CD8-positive, alpha-beta memory T cell (primary cell): ENCODE data around the gene TMEM170B. TPM values are rescaled to one million over a fixed set of nuclear protein-coding genes. Genes with fewer than 3 reads are reported as not detected.

Experiments used
- CTCF ChIA-PET: fragments of 350-600 bp; sonication (Branson Sonifier 250); formaldehyde crosslinking; loops from one replicate; lab custom pipeline; 2021; ENCODE audit warnings: antibody characterized with exemption; lab: Charles Lee
- POLR2A ChIA-PET: fragments of 350-600 bp; sonication (Branson Sonifier 250); formaldehyde crosslinking; loops from one replicate; lab custom pipeline; 2021; ENCODE audit warnings: antibody characterized with exemption; lab: Charles Lee
- DNase-seq, 5 donors: peaks; one replicate each; pipeline versions ENCODE4 v3.0.0 to v3.0.0-alpha.2; 2020 to 2022; ENCODE audit warnings: mixed read lengths in 1 of 5
- H3K27ac ChIP-seq: one replicate; pipeline ENCODE4 v1.7.0; 2013; ENCODE audit warnings: low read depth, mild to moderate bottlenecking, low read length, moderate library complexity
- H3K27me3 ChIP-seq: 2 replicates; pipeline ENCODE4 v1.7.0; 2013; ENCODE audit warnings: low read length, mild to moderate bottlenecking; ENCODE audit not compliant: insufficient read depth, poor library complexity, severe bottlenecking
- H3K36me3 ChIP-seq: 2 replicates; pipeline ENCODE4 v1.7.0; 2013; ENCODE audit warnings: mild to moderate bottlenecking, low read length, moderate library complexity; ENCODE audit not compliant: insufficient read depth
- H3K4me1 ChIP-seq: 2 replicates; pipeline ENCODE4 v1.7.0; 2013; ENCODE audit warnings: mild to moderate bottlenecking, low read length, moderate library complexity; ENCODE audit not compliant: insufficient read depth
- H3K4me3 ChIP-seq: 2 replicates; pipeline ENCODE4 v1.7.0; 2013; ENCODE audit warnings: mild to moderate bottlenecking, low read length
- H3K9me3 ChIP-seq: 2 replicates; pipeline ENCODE4 v1.7.0; 2013; ENCODE audit warnings: mild to moderate bottlenecking, low read length
- H3K27ac Mint-ChIP-seq, 8 donors: one replicate each; pipeline ENCODE4 v1.8.0; 2020 to 2021; ENCODE audit warnings: mixed read lengths in 8 of 8, mild to moderate bottlenecking in 6 of 8, inconsistent platforms in 3 of 8, moderate library complexity in 3 of 8
- H3K27me3 Mint-ChIP-seq, 2 donors: one replicate each; pipeline ENCODE4 v1.8.0; 2020 to 2021; ENCODE audit warnings: mixed read lengths in 2 of 2, mild to moderate bottlenecking in 1 of 2, moderate library complexity in 1 of 2
- H3K36me3 Mint-ChIP-seq, 3 donors: one replicate each; pipeline ENCODE4 v1.8.0; 2020 to 2021; ENCODE audit warnings: mixed read lengths in 3 of 3, inconsistent platforms in 1 of 3, mild to moderate bottlenecking in 1 of 3
- H3K4me1 Mint-ChIP-seq, 3 donors: one replicate each; pipeline ENCODE4 v1.8.0; 2020 to 2021; ENCODE audit warnings: mixed read lengths in 3 of 3, inconsistent platforms in 1 of 3, mild to moderate bottlenecking in 1 of 3
- H3K4me3 Mint-ChIP-seq, 7 donors: one replicate each; pipeline ENCODE4 v1.8.0; 2020 to 2021; ENCODE audit warnings: mixed read lengths in 7 of 7, mild to moderate bottlenecking in 6 of 7, moderate library complexity in 4 of 7, inconsistent platforms in 2 of 7
- H3K9me3 Mint-ChIP-seq, 5 donors: one replicate each; pipeline ENCODE4 v1.8.0; 2020 to 2022; ENCODE audit warnings: mixed read lengths in 5 of 5, mild to moderate bottlenecking in 3 of 5, moderate library complexity in 2 of 5, inconsistent platforms in 1 of 5
- polyA plus RNA-seq: library from polyadenylated mRNA; unstranded; fragments of 300-500 nt; fragmentation: Illumina TruSeq; gene quantifications from one replicate; pipeline ENCODE4 v1.2.3, GENCODE V29; 2021
- total RNA-seq, 2 experiments: library from RNA; stranded (reverse); gene quantifications; one replicate each; pipeline ENCODE4 v1.2.3, GENCODE V29; 2021

TMEM170B gene
- total and polyA plus RNA-seq, 3 experiments from 2014 or later, result 0.30 to 2.7 (median 2.6) TPM

- Mint-ChIP-seq H3K4me3 (no peak overlapping the region), H3K27me3 (peaks cover 15 to 61% of the 10 kb centered on the region in 2 donors), H3K36me3 (peaks cover 0 to 3% (median 0%) of the 10 kb centered on the region in 3 donors), H3K9me3 (peaks cover 0 to 12% (median 4%) of the 10 kb centered on the region in 5 donors), H3K27ac (no peak overlapping the region), H3K4me1 (peaks cover 0 to 2% (median 0%) of the 10 kb centered on the region in 3 donors)
- Histone ChIP-seq H3K9me3 (no peaks in the 10 kb centered on the region), H3K4me1 (no peaks in the 10 kb centered on the region), H3K36me3 (no peaks in the 10 kb centered on the region), H3K4me3 (no peak overlapping the region), H3K27ac (no peak overlapping the region), H3K27me3 (no peaks in the 10 kb centered on the region)
- no peak for DNase-seq
- ChIA-PET POLR2A (no interaction called here), CTCF (no interaction called here)
Observed at GRCh38 chr6:11515763-11516162, 21.8 kb upstream of the TMEM170B start.

- no peaks in the 10 kb centered on the region for H3K4me1 ChIP-seq
- POLR2A ChIA-PET, result no interaction called here
- no peak for DNase-seq
Observed at GRCh38 chr6:11522812-11523605, 14.5 kb upstream of the TMEM170B start.

GRCh38 chr6:11525468-11526155 lies 11.9 kb upstream of the TMEM170B start:
- peaks cover 0 to 4% (median 0%) of the 10 kb centered on the region in 3 donors for H3K4me1 Mint-ChIP-seq
- Histone ChIP-seq H3K36me3 (no peaks in the 10 kb centered on the region), H3K27ac (no peak overlapping the region), H3K9me3 (no peaks in the 10 kb centered on the region), H3K4me3 (no peak overlapping the region), H3K27me3 (no peaks in the 10 kb centered on the region), H3K4me1 (no peaks in the 10 kb centered on the region)
- H3K4me3 Mint-ChIP-seq, result no peak overlapping the region
- no peak for DNase-seq
- CTCF ChIA-PET, result interaction anchor here (1.1 kb wide), 1 partner anchor 9 kb away, joined by 3 read pairs; no protein-coding TSS in a partner anchor
- H3K27me3 Mint-ChIP-seq, result peaks cover 7 to 20% of the 10 kb centered on the region in 2 donors
- H3K9me3 Mint-ChIP-seq, result no peaks in the 10 kb centered on the region
- POLR2A ChIA-PET, result interaction anchor here (0.6 kb wide), 1 partner anchor 378 kb away, joined by 6 read pairs; no protein-coding TSS in a partner anchor
- no peaks in the 10 kb centered on the region for H3K36me3 Mint-ChIP-seq
- H3K27ac Mint-ChIP-seq, result peak overlapping the region in 1 of 8 donors; percentile 73

More at GRCh38 chr6:11522812-11523605, 14.5 kb upstream of the TMEM170B start:
- H3K36me3 Mint-ChIP-seq, result peaks cover 0 to 3% (median 0%) of the 10 kb centered on the region in 3 donors
- H3K27me3 ChIP-seq, result no peaks in the 10 kb centered on the region
- CTCF ChIA-PET, result interaction anchor here (0.6 kb wide), 1 partner anchor 440 kb away, joined by 4 read pairs; no protein-coding TSS in a partner anchor
- H3K27ac Mint-ChIP-seq, result no peak overlapping the region
- H3K9me3 Mint-ChIP-seq, result peaks cover 0 to 5% (median 0%) of the 10 kb centered on the region in 5 donors
- H3K9me3 ChIP-seq, result no peaks in the 10 kb centered on the region
- peaks cover 0 to 4% (median 0%) of the 10 kb centered on the region in 3 donors for H3K4me1 Mint-ChIP-seq
- H3K27me3 Mint-ChIP-seq, result peaks cover 0 to 19% of the 10 kb centered on the region in 2 donors
- no peak overlapping the region for H3K4me3 ChIP-seq
- H3K27ac ChIP-seq, result no peak overlapping the region
- H3K4me3 Mint-ChIP-seq, result no peak overlapping the region
- no peaks in the 10 kb centered on the region for H3K36me3 ChIP-seq

- POLR2A ChIA-PET, result interaction anchor here (0.6 kb wide), 1 partner anchor 379 kb away, joined by 6 read pairs; no protein-coding TSS in a partner anchor
- no peaks in the 10 kb centered on the region for H3K36me3 Mint-ChIP-seq
Observed at GRCh38 chr6:11526156-11526505, 11.4 kb upstream of the TMEM170B start.

GRCh38 chr6:11527274-11527870 lies 10.2 kb upstream of the TMEM170B start:
- CTCF ChIA-PET, result no interaction called here
- H3K4me1 Mint-ChIP-seq, result peaks cover 0 to 4% (median 0%) of the 10 kb centered on the region in 3 donors

More at GRCh38 chr6:11526156-11526505, 11.4 kb upstream of the TMEM170B start:
- Mint-ChIP-seq H3K4me1 (peaks cover 0 to 4% (median 0%) of the 10 kb centered on the region in 3 donors), H3K27ac (no peak overlapping the region), H3K9me3 (no peaks in the 10 kb centered on the region), H3K27me3 (peaks cover 11 to 19% of the 10 kb centered on the region in 2 donors), H3K4me3 (no peak overlapping the region)
- H3K9me3 ChIP-seq, result no peaks in the 10 kb centered on the region
- no peak for DNase-seq
- no peaks in the 10 kb centered on the region for H3K4me1 ChIP-seq
- no peak overlapping the region for H3K27ac ChIP-seq
- CTCF ChIA-PET, result interaction anchor here (0.7 kb wide), 1 partner anchor 29 kb away, joined by 3 read pairs; no protein-coding TSS in a partner anchor
- H3K27me3 ChIP-seq, result no peaks in the 10 kb centered on the region
- no peak overlapping the region for H3K4me3 ChIP-seq
- no peaks in the 10 kb centered on the region for H3K36me3 ChIP-seq

GRCh38 chr6:11528996-11529395 lies 8.6 kb upstream of the TMEM170B start:
- ChIA-PET CTCF (no interaction called here), POLR2A (no interaction called here)
- Histone ChIP-seq H3K27me3 (no peaks in the 10 kb centered on the region), H3K36me3 (no peaks in the 10 kb centered on the region), H3K4me1 (no peaks in the 10 kb centered on the region), H3K27ac (no peak overlapping the region), H3K4me3 (no peak overlapping the region), H3K9me3 (no peaks in the 10 kb centered on the region)
- Mint-ChIP-seq H3K27me3 (peaks cover 15 to 33% of the 10 kb centered on the region in 2 donors), H3K4me3 (no peak overlapping the region), H3K36me3 (no peaks in the 10 kb centered on the region), H3K4me1 (peaks cover 0 to 4% (median 0%) of the 10 kb centered on the region in 3 donors), H3K9me3 (no peaks in the 10 kb centered on the region), H3K27ac (no peak overlapping the region)
- DNase-seq, result no peak

More at GRCh38 chr6:11527274-11527870, 10.2 kb upstream of the TMEM170B start:
- H3K4me1 ChIP-seq, result no peaks in the 10 kb centered on the region
- peaks cover 11 to 28% of the 10 kb centered on the region in 2 donors for H3K27me3 Mint-ChIP-seq
- POLR2A ChIA-PET, result no interaction called here
- no peak for DNase-seq
- no peak overlapping the region for H3K27ac Mint-ChIP-seq
- H3K36me3 ChIP-seq, result no peaks in the 10 kb centered on the region
- H3K9me3 ChIP-seq, result no peaks in the 10 kb centered on the region
- H3K36me3 Mint-ChIP-seq, result no peaks in the 10 kb centered on the region
- no peak overlapping the region for H3K4me3 Mint-ChIP-seq
- H3K27ac ChIP-seq, result no peak overlapping the region
- H3K27me3 ChIP-seq, result no peaks in the 10 kb centered on the region
- no peak overlapping the region for H3K4me3 ChIP-seq
- no peaks in the 10 kb centered on the region for H3K9me3 Mint-ChIP-seq

- Mint-ChIP-seq H3K27ac (no peak overlapping the region), H3K9me3 (no peaks in the 10 kb centered on the region), H3K4me3 (no peak overlapping the region), H3K4me1 (peaks cover 7 to 9% (median 7%) of the 10 kb centered on the region in 3 donors), H3K36me3 (peaks cover 0 to 4% (median 0%) of the 10 kb centered on the region in 3 donors), H3K27me3 (peaks cover 17 to 47% of the 10 kb centered on the region in 2 donors)
- Histone ChIP-seq H3K4me3 (no peak overlapping the region), H3K27ac (no peak overlapping the region), H3K4me1 (peaks cover 6% of the 10 kb centered on the region), H3K9me3 (no peaks in the 10 kb centered on the region), H3K27me3 (no peaks in the 10 kb centered on the region), H3K36me3 (no peaks in the 10 kb centered on the region)
- ChIA-PET POLR2A (no interaction called here), CTCF (no interaction called here)
- DNase-seq, result no peak
Observed at GRCh38 chr6:11532097-11532496, 5.5 kb upstream of the TMEM170B start.
